IMR-90 (cell line): ENCODE measurements around the gene TRPV4. TPM values are rescaled to one million over a fixed set of nuclear protein-coding genes. Genes with fewer than 3 reads are reported as not detected.

Experiments used
- ATAC-seq: fragments of 200-7000 bp; cut with Tn5 transposase; 2 replicates; pipeline ENCODE4 v1.9.1; 2020; ENCODE audit warnings: low read depth, mild to moderate bottlenecking, moderate library complexity
- BruUV-seq: library from RNA; stranded (reverse); fragments of 400-500 nt; replicated peaks from 2 replicates; lab custom pipeline; 2021; lab: Mats Ljungman, UMichigan
- CTCF ChIA-PET: fragments of 300-600 bp; formaldehyde crosslinking; extraction: SDS; loops from one replicate; lab custom pipeline; 2021; ENCODE audit warnings: antibody characterized with exemption; lab: Yijun Ruan, JAX
- POLR2A ChIA-PET: fragments of 300-600 bp; sonication (Branson Sonifier 250); formaldehyde crosslinking; loops from one replicate; lab custom pipeline; 2022; ENCODE audit warnings: antibody characterized with exemption; ENCODE audit not compliant: unreplicated experiment; lab: Charles Lee
- DNase-seq: peaks from one replicate; pipeline ENCODE4 v3.0.0; 2013
- H2AFZ ChIP-seq: replicated peaks from 2 replicates; pipeline ENCODE3; 2013; ENCODE audit warnings: low read length, mild to moderate bottlenecking; ENCODE audit not compliant: poor library complexity
- H2AK5ac ChIP-seq: 2 replicates; pipeline ENCODE4 v1.6.1; 2013; ENCODE audit warnings: low read depth, low read length, inconsistent platforms
- H2AK9ac ChIP-seq: replicated peaks from 2 replicates; pipeline ENCODE3; 2013; ENCODE audit warnings: mild to moderate bottlenecking, low read depth, low read length, moderate library complexity; ENCODE audit not compliant: poor library complexity
- H2BK120ac ChIP-seq: 2 replicates; pipeline ENCODE4 v1.6.1; 2013; ENCODE audit warnings: low read depth, low read length, inconsistent platforms
- H2BK15ac ChIP-seq: 3 replicates; pipeline ENCODE4 v1.6.1; 2013; ENCODE audit warnings: low read depth, low read length, inconsistent platforms
- H2BK20ac ChIP-seq: 2 replicates; pipeline ENCODE4 v1.6.1; 2013; ENCODE audit warnings: low read depth, mild to moderate bottlenecking, inconsistent platforms, low read length, moderate library complexity
- H2BK5ac ChIP-seq: 2 replicates; pipeline ENCODE4 v1.6.1; 2013; ENCODE audit warnings: mild to moderate bottlenecking, low read depth, low read length, inconsistent platforms; ENCODE audit not compliant: poor library complexity, severe bottlenecking
- H3K14ac ChIP-seq: replicated peaks from 2 replicates; pipeline ENCODE4 v1.6.1; 2013; ENCODE audit warnings: low read depth, low read length, inconsistent platforms
- H3K18ac ChIP-seq: 2 replicates; pipeline ENCODE4 v1.6.1; 2013; ENCODE audit warnings: low read depth, low read length, control low read depth
- H3K23ac ChIP-seq: 2 replicates; pipeline ENCODE4 v1.6.1; 2013; ENCODE audit warnings: low read depth, low read length, inconsistent platforms
- H3K27ac ChIP-seq: 2 replicates; pipeline ENCODE4 v1.5.1; 2013; ENCODE audit warnings: mild to moderate bottlenecking, control low read depth, low read length; ENCODE audit not compliant: insufficient read depth
- H3K27me3 ChIP-seq: 2 replicates; pipeline ENCODE4 v1.6.1; 2013; ENCODE audit warnings: low read length; ENCODE audit not compliant: control insufficient read depth, insufficient read depth
- H3K36me3 ChIP-seq: 2 replicates; pipeline ENCODE4 v1.6.1; 2013; ENCODE audit warnings: low read length, mixed read lengths; ENCODE audit not compliant: control insufficient read depth, insufficient read depth
- H3K4ac ChIP-seq: 2 replicates; pipeline ENCODE4 v1.6.1; 2013; ENCODE audit warnings: low read depth, low read length, inconsistent platforms
- H3K4me1 ChIP-seq: 2 replicates; pipeline ENCODE4 v1.6.1; 2013; ENCODE audit warnings: low read length, mixed read lengths; ENCODE audit not compliant: control insufficient read depth, insufficient read depth
- H3K4me2 ChIP-seq: 2 replicates; pipeline ENCODE4 v1.6.1; 2013; ENCODE audit warnings: low read depth, mild to moderate bottlenecking, control low read depth, low read length, moderate library complexity
- H3K4me3 ChIP-seq: 2 replicates; pipeline ENCODE4 v1.5.1; 2013; ENCODE audit warnings: low read depth, mild to moderate bottlenecking, control low read depth, low read length, moderate library complexity; ENCODE audit not compliant: insufficient read depth
- H3K56ac ChIP-seq: 2 replicates; pipeline ENCODE4 v1.6.1; 2013; ENCODE audit warnings: low read length, inconsistent platforms; ENCODE audit not compliant: insufficient read depth; ENCODE audit errors: extremely low read depth
- H3K79me1 ChIP-seq, 2 experiments: 2 replicates each; pipeline ENCODE4 v1.6.1; 2013; ENCODE audit warnings: low read length in 2 of 2, inconsistent platforms in 1 of 2, low read depth in 1 of 2
- H3K9ac ChIP-seq: 2 replicates; pipeline ENCODE4 v1.6.1; 2013; ENCODE audit warnings: low read depth, low read length, control low read depth
- H3K9me1 ChIP-seq: 2 replicates; pipeline ENCODE4 v1.6.1; 2013; ENCODE audit warnings: low read length, inconsistent platforms; ENCODE audit not compliant: insufficient read depth
- H3K9me3 ChIP-seq: 2 replicates; pipeline ENCODE4 v1.6.1; 2013; ENCODE audit warnings: low read length; ENCODE audit not compliant: control insufficient read depth, insufficient read depth
- H4K20me1 ChIP-seq: 2 replicates; pipeline ENCODE4 v1.6.1; 2013; ENCODE audit warnings: low read length, inconsistent platforms; ENCODE audit not compliant: insufficient read depth
- H4K5ac ChIP-seq: 2 replicates; pipeline ENCODE4 v1.6.1; 2013; ENCODE audit warnings: mild to moderate bottlenecking, low read depth, low read length, control low read depth
- H4K8ac ChIP-seq, 2 experiments: 2 replicates each; pipeline ENCODE4 v1.6.1; 2013; ENCODE audit warnings: low read depth in 2 of 2, low read length in 2 of 2, control low read depth in 1 of 2, inconsistent platforms in 1 of 2
- H4K91ac ChIP-seq: 2 replicates; pipeline ENCODE4 v1.6.1; 2013; ENCODE audit warnings: low read depth, low read length, inconsistent platforms; ENCODE audit not compliant: insufficient read depth
- CEBPB ChIP-seq: IDR thresholded peaks from 2 replicates; pipeline ENCODE4 v1.6.1; 2012; ENCODE audit warnings: low read depth, low read length, improper control_type of control experiment
- CTCF ChIP-seq: conservative IDR thresholded peaks from 2 replicates; pipeline ENCODE4 v1.5.1; 2012; ENCODE audit warnings: mild to moderate bottlenecking, low read depth, low read length, improper control_type of control experiment
- FOS ChIP-seq: fragments of 150-350 bp; IDR thresholded peaks from 2 replicates; pipeline ENCODE4 v1.6.1; 2016; ENCODE audit warnings: low read depth, low read length
- MAZ ChIP-seq: IDR thresholded peaks from 2 replicates; pipeline ENCODE4 v1.6.1; 2012; ENCODE audit warnings: low read depth, mild to moderate bottlenecking, low read length, improper control_type of control experiment, moderate library complexity, borderline replicate concordance
- MXI1 ChIP-seq: IDR thresholded peaks from 2 replicates; pipeline ENCODE4 v1.6.1; 2012; ENCODE audit warnings: low read depth, mild to moderate bottlenecking, low read length, moderate library complexity, borderline replicate concordance
- POLR2A ChIP-seq: IDR thresholded peaks from 2 replicates; pipeline ENCODE4 v1.6.1; 2012; ENCODE audit warnings: mild to moderate bottlenecking, low read depth, low read length
- RAD21 ChIP-seq: IDR thresholded peaks from 2 replicates; pipeline ENCODE4 v1.6.1; 2012; ENCODE audit warnings: low read length, improper control_type of control experiment
- RCOR1 ChIP-seq: IDR thresholded peaks from 2 replicates; pipeline ENCODE4 v1.6.1; 2012; ENCODE audit warnings: mild to moderate bottlenecking, low read length, improper control_type of control experiment; ENCODE audit not compliant: insufficient replicate concordance
- SMC3 ChIP-seq: fragments of 150-350 bp; IDR thresholded peaks from 2 replicates; pipeline ENCODE4 v1.6.1; 2016; ENCODE audit warnings: low read depth, mild to moderate bottlenecking, antibody characterized with exemption, low read length, moderate library complexity
- WGBS, 2 experiments: methylation state at CpG; one replicate each; pipeline versions ENCODE4 v1.1.5 to v1.1.7; 2013; ENCODE audit warnings: missing lambda C conversion rate in 2 of 2; ENCODE audit not compliant: insufficient read length in 1 of 2; ENCODE audit errors: extremely low coverage in 2 of 2; 5-methylcytosine and 5-hydroxymethylcytosine counted together
- dilution Hi-C: fragments of 300-500 bp; cut with HindIII; formaldehyde crosslinking; loops from one replicate; pipeline ENCODE4 v1.14.3; 2018; ENCODE audit warnings: low sequenced_read_pairs; ENCODE audit not compliant: unreplicated experiment
- in situ Hi-C: fragments of 300-500 bp; cut with MboI; formaldehyde crosslinking; loops from 3 replicates; pipeline ENCODE4 v1.14.3; 2019; ENCODE audit warnings: low sequenced_read_pairs, inconsistent platforms, mixed read lengths
- intact Hi-C: fragments of 100-400 bp; cut with micrococcal nuclease; formaldehyde crosslinking; loops from 2 replicates; pipeline ENCODE4 v1.10.0; 2022
- polyA plus RNA-seq, 3 experiments: library from polyadenylated mRNA; depleted of rRNA; stranded (reverse); fragments of >200 nt; gene quantifications; 2 replicates each; pipeline ENCODE4 v1.2.3, GENCODE V29; 2012; ENCODE audit warnings: low replicate concordance in 1 of 3
- total RNA-seq: library from RNA; depleted of rRNA; stranded (reverse); fragments of >200 nt; gene quantifications from 2 replicates; pipeline ENCODE4 v1.2.3, GENCODE V29; 2012
- TF ChIP-seq, protein P1 (sequence below): fragments of 150-350 bp; IDR thresholded peaks from 2 replicates; pipeline ENCODE4 v1.6.1; 2017; ENCODE audit warnings: mild to moderate bottlenecking, antibody characterized with exemption, low read length, low read depth

Gene TRPV4
- total and polyA plus RNA-seq, 2 of the 4 experiments (the other 2 are of a cell fraction) = 1.1 to 6.1 TPM

GRCh38 chr12:109864916-109865315, 31.7 kb upstream of the TRPV4 start:
- ATAC-seq = no peak
- POLR2A ChIA-PET = interaction anchor here (0.6 kb wide), 1 partner anchor 36 kb away, joined by 3 read pairs; no protein-coding TSS in a partner anchor

More at GRCh38 chr12:109864916-109865315, 31.7 kb upstream of the TRPV4 start:
- H2BK20ac ChIP-seq = no peak overlapping the region
- no peak for DNase-seq
- peaks cover 16% of the 10 kb centered on the region for H4K20me1 ChIP-seq
- peak overlapping the region; percentile 19; the same call in 1 of the 2 replicates for H3K27ac ChIP-seq
- in situ Hi-C loops (no loop called here), dilution Hi-C loops (no loop called here), intact Hi-C loops (no loop called here)
- H3K79me1 ChIP-seq = peaks cover 20 to 59% of the 10 kb centered on the region in 2 experiments
- no peak overlapping the region for H2BK15ac ChIP-seq
- no peak overlapping the region for H2AK5ac ChIP-seq
- no peaks in the 10 kb centered on the region for H3K27me3 ChIP-seq
- no peak overlapping the region for H2AFZ ChIP-seq
- no peak for TF ChIP-seq RCOR1
- TF ChIP-seq RAD21 = no peak
- TF ChIP-seq MAZ = no peak
- TF ChIP-seq SMC3 = no peak
- TF ChIP-seq, protein P1, sequence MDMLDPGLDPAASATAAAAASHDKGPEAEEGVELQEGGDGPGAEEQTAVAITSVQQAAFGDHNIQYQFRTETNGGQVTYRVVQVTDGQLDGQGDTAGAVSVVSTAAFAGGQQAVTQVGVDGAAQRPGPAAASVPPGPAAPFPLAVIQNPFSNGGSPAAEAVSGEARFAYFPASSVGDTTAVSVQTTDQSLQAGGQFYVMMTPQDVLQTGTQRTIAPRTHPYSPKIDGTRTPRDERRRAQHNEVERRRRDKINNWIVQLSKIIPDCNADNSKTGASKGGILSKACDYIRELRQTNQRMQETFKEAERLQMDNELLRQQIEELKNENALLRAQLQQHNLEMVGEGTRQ = no peak
- no peak for TF ChIP-seq FOS
- no peak for TF ChIP-seq POLR2A
- TF ChIP-seq CEBPB = no peak
- TF ChIP-seq MXI1 = no peak
- TF ChIP-seq CTCF = no peak
- no peak overlapping the region for H3K23ac ChIP-seq
- BruUV-seq = no TSS peak
- H4K91ac ChIP-seq = no peak overlapping the region
- no peak overlapping the region for H3K56ac ChIP-seq
- H2BK5ac ChIP-seq = no peak overlapping the region
- peaks cover 7% of the 10 kb centered on the region; the same call in 1 of the 2 replicates for H3K4me1 ChIP-seq
- H3K36me3 ChIP-seq = peaks cover 4% of the 10 kb centered on the region
- H4K8ac ChIP-seq = no peak overlapping the region
- H3K9me1 ChIP-seq = peaks cover 18% of the 10 kb centered on the region
- H3K14ac ChIP-seq = no peak overlapping the region
- no peak overlapping the region for H3K4me3 ChIP-seq
- H4K5ac ChIP-seq = no peak overlapping the region
- no peaks in the 10 kb centered on the region for H3K9me3 ChIP-seq
- H3K18ac ChIP-seq = no peak overlapping the region
- H2AK9ac ChIP-seq = no peak overlapping the region
- no peak overlapping the region for H3K9ac ChIP-seq
- H3K4me2 ChIP-seq = no peak overlapping the region
- CTCF ChIA-PET = no interaction called here
- no peak overlapping the region for H2BK120ac ChIP-seq
- no peak overlapping the region for H3K4ac ChIP-seq
- no CpG with 5 or more reads among the region's 3 CpGs for WGBS, 2 experiments
